ENCODE measurements around the gene ANO7.

Gene ANO7

GRCh38 chr2:241225983-241226382 lies 37.5 kb downstream of the ANO7 start:
- H3K27ac ChIP-seq (ENCODE audit: low read length) = no peak overlapping the region
- no peak overlapping the region for H3K9ac ChIP-seq (ENCODE audit: low read length)
- H3K27me3 ChIP-seq (ENCODE audit: control insufficient read depth, insufficient read depth, low read length) = no peaks in the 10 kb centered on the region
- no peaks in the 10 kb centered on the region for H3K4me1 ChIP-seq (ENCODE audit: control insufficient read depth, low read depth, low read length)
- H3K36me3 ChIP-seq (ENCODE audit: control insufficient read depth, low read depth, low read length) = peaks cover 33% of the 10 kb centered on the region
- H3K9me3 ChIP-seq (ENCODE audit: control insufficient read depth, low read depth, low read length) = no peaks in the 10 kb centered on the region
- no peak overlapping the region for H3K4me3 ChIP-seq (ENCODE audit: low read length)

DNA sequence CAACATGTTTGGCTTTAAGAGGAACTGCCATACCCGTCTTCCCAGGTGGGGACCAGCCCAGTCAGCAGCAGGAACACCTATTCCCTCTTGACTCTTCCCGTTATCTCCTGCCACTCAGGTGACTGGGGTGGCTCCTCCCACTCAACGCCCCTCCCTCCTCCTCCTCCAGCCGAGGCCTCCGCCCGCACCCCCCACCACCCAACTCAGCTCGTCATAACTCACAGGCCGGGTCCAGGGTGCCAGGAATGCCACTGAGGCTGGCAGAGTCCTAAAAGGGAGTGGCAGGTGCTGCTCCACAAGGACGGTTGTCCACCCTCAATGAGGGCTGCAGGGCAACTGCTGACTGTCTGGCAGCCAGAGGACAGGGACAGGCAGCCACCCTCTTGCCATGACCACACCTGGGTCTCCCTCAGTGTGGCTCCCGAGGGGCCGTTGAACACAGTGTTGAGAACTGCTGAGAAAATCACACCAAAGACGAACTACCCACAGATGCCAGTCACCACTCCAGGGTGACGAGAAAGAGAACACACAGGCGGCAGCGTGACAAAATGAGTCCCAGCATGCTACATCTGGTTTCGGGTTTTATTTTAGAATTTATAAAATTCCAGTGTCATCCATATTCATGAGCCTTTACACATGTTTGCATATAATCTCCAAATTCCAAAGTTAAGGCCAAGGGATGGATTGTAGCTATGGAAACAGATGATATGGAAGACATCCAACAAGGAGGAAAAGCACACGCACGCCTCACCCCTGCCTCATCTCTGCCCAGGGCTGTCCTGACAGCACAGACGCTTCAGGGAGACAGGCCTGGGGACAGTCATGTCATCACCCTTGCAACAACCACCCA lies 38.5 kb downstream of the ANO7 start:
- Histone ChIP-seq H3K27me3 (ENCODE audit: control insufficient read depth, insufficient read depth, low read length) (no peaks in the 10 kb centered on the region), H3K4me1 (ENCODE audit: control insufficient read depth, low read depth, low read length) (no peaks in the 10 kb centered on the region), H3K9me3 (ENCODE audit: control insufficient read depth, low read depth, low read length) (no peaks in the 10 kb centered on the region), H3K27ac (ENCODE audit: low read length) (no peak overlapping the region), H3K36me3 (ENCODE audit: control insufficient read depth, low read depth, low read length) (peaks cover 33% of the 10 kb centered on the region), H3K4me3 (ENCODE audit: low read length) (no peak overlapping the region), H3K9ac (ENCODE audit: low read length) (no peak overlapping the region)

DNA sequence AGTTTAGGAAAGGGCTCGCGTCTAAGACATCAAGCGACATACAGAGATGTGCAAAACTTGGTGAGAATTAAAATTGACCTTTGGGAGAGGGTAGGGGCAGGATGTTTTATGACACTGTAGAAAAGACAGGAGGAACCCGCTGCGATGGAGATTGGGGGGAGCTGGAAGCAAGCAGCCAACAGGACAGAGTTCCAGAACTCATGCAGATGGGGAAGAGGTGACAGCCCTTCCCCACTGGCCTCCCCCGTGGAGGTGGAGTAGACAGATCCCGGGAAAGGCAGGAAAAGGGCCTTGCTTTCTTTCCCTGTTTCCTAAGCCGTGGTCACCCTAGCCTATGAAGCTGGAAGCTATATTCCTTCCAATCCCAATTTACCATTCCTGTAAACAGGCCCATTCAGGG lies 39.1 kb downstream of the ANO7 start:
- Histone ChIP-seq H3K4me3 (ENCODE audit: low read length) (no peak overlapping the region), H3K9ac (ENCODE audit: low read length) (no peak overlapping the region), H3K4me1 (ENCODE audit: control insufficient read depth, low read depth, low read length) (no peaks in the 10 kb centered on the region), H3K36me3 (ENCODE audit: control insufficient read depth, low read depth, low read length) (peaks cover 39% of the 10 kb centered on the region), H3K27ac (ENCODE audit: low read length) (no peak overlapping the region), H3K27me3 (ENCODE audit: control insufficient read depth, insufficient read depth, low read length) (no peaks in the 10 kb centered on the region), H3K9me3 (ENCODE audit: control insufficient read depth, low read depth, low read length) (no peaks in the 10 kb centered on the region)

- Histone ChIP-seq H3K9me3 (ENCODE audit: control insufficient read depth, low read depth, low read length) (no peaks in the 10 kb centered on the region), H3K27ac (ENCODE audit: low read length) (no peak overlapping the region), H3K4me3 (ENCODE audit: low read length) (no peak overlapping the region), H3K36me3 (ENCODE audit: control insufficient read depth, low read depth, low read length) (peaks cover 45% of the 10 kb centered on the region), H3K27me3 (ENCODE audit: control insufficient read depth, insufficient read depth, low read length) (no peaks in the 10 kb centered on the region), H3K9ac (ENCODE audit: low read length) (no peak overlapping the region), H3K4me1 (ENCODE audit: control insufficient read depth, low read depth, low read length) (no peaks in the 10 kb centered on the region)
Observed at GRCh38 chr2:241228081-241228859, 39.8 kb downstream of the ANO7 start.

DNA sequence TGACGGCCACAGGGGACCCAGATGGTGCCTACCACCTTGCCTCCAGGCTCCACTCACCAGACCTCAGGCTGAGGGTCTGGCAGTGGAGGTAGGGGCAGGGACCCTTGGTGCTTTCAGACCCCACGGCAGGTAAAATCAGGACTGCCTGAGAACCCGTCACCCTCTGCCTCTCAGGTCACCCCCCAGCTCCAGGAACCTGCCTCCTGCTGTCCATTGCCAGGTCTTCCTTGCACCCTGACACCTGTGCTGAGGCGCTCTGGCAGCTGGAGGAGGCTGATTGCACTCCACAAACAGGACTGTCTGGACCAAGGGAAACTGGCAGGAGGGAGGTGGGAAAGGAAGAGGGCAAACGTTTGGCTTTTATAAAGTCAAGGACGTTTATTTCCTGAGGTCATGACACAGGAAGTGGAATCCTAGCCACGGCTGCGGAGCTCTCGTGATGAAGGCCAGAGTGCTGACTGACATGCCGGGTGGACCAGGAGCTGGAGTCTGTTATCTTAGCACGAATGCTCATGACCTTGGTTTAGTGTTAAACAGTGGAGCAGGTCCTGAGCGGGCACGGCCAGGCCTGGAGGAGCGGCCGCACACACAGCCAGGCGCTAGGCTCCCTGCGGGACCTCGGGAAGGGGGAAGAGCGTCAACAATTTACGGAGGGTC lies 40.5 kb downstream of the ANO7 start:
- H3K27me3 ChIP-seq (ENCODE audit: control insufficient read depth, insufficient read depth, low read length) = no peaks in the 10 kb centered on the region
- H3K36me3 ChIP-seq (ENCODE audit: control insufficient read depth, low read depth, low read length) = peaks cover 52% of the 10 kb centered on the region
- no peaks in the 10 kb centered on the region for H3K9me3 ChIP-seq (ENCODE audit: control insufficient read depth, low read depth, low read length)
- H3K9ac ChIP-seq (ENCODE audit: low read length) = no peak overlapping the region
- no peak overlapping the region for H3K27ac ChIP-seq (ENCODE audit: low read length)
- H3K4me1 ChIP-seq (ENCODE audit: control insufficient read depth, low read depth, low read length) = no peaks in the 10 kb centered on the region
- no peak overlapping the region for H3K4me3 ChIP-seq (ENCODE audit: low read length)

GRCh38 chr2:241229563-241230401 lies 41.3 kb downstream of the ANO7 start:
- no peaks in the 10 kb centered on the region for H3K4me1 ChIP-seq (ENCODE audit: control insufficient read depth, low read depth, low read length)
- H3K9me3 ChIP-seq (ENCODE audit: control insufficient read depth, low read depth, low read length) = no peaks in the 10 kb centered on the region
- H3K4me3 ChIP-seq (ENCODE audit: low read length) = no peak overlapping the region
- H3K27ac ChIP-seq (ENCODE audit: low read length) = no peak overlapping the region
- no peaks in the 10 kb centered on the region for H3K27me3 ChIP-seq (ENCODE audit: control insufficient read depth, insufficient read depth, low read length)
- peaks cover 60% of the 10 kb centered on the region for H3K36me3 ChIP-seq (ENCODE audit: control insufficient read depth, low read depth, low read length)
- H3K9ac ChIP-seq (ENCODE audit: low read length) = no peak overlapping the region

DNA sequence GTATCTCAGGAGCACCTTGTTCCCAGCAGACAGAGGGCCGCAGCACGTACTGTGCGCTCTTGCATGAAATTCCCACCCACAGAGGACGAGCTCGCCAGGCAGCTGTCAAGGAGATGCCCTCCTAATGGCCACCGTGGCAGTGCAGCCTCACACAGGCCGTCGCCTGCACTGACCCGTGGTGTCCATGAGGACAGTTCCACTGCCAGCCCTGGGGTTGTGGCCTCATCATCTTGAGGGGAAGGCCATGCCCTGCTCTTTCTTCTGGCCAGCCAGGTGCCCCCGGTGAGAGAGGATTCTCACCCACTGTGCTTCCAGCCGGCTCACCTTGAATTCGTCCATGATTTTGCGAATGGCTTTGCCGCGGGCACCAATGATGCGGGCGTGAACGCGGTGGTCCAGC lies 42.0 kb downstream of the ANO7 start:
- Histone ChIP-seq H3K9me3 (ENCODE audit: control insufficient read depth, low read depth, low read length) (no peaks in the 10 kb centered on the region), H3K9ac (ENCODE audit: low read length) (no peak overlapping the region), H3K4me3 (ENCODE audit: low read length) (no peak overlapping the region), H3K27me3 (ENCODE audit: control insufficient read depth, insufficient read depth, low read length) (no peaks in the 10 kb centered on the region), H3K27ac (ENCODE audit: low read length) (no peak overlapping the region), H3K4me1 (ENCODE audit: control insufficient read depth, low read depth, low read length) (no peaks in the 10 kb centered on the region), H3K36me3 (ENCODE audit: control insufficient read depth, low read depth, low read length) (peaks cover 63% of the 10 kb centered on the region)

GRCh38 chr2:241232736-241233575 lies 44.5 kb downstream of the ANO7 start:
- Histone ChIP-seq H3K9me3 (ENCODE audit: control insufficient read depth, low read depth, low read length) (no peaks in the 10 kb centered on the region), H3K36me3 (ENCODE audit: control insufficient read depth, low read depth, low read length) (peaks cover 86% of the 10 kb centered on the region), H3K9ac (ENCODE audit: low read length) (no peak overlapping the region), H3K4me3 (ENCODE audit: low read length) (no peak overlapping the region), H3K27ac (ENCODE audit: low read length) (no peak overlapping the region), H3K27me3 (ENCODE audit: control insufficient read depth, insufficient read depth, low read length) (no peaks in the 10 kb centered on the region), H3K4me1 (ENCODE audit: control insufficient read depth, low read depth, low read length) (no peaks in the 10 kb centered on the region)

DNA sequence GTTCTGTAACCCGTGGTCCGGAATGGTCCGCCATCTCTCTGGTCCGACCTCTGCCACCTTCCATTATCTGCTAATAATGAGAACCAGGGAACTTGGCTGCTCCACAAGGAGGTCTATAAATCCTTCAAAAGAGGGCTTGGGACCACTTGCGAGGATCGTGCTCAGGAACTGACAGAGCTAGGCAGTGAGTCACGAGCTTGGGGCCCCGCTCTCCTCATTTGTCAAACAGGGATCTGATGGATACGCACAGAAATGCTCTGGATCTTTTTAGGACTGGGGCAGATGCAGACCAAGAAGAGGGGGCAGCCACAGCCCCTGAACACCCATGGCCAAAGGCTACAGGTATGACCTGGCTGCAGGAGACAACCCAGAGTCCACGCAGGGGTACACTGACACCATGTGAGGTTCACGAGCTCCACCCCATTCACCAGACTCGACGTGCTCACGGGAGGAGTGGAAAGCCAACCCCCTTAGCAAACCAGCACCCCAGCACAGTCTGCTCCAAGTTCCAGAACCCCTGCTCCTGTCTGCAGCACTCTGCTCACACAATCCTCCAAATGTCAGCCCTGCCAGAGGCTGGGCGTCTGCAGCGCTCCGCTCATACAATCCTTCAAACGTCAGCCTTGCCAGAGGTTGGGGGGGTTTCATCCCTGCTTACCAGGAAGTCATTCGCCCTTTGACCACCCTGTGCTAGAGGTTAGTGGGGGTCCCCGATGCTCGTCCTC lies 45.8 kb downstream of the ANO7 start:
- H3K4me3 ChIP-seq (ENCODE audit: low read length) = no peak overlapping the region
- H3K27me3 ChIP-seq (ENCODE audit: control insufficient read depth, insufficient read depth, low read length) = no peaks in the 10 kb centered on the region
- no peak overlapping the region for H3K9ac ChIP-seq (ENCODE audit: low read length)
- H3K27ac ChIP-seq (ENCODE audit: low read length) = no peak overlapping the region
- peaks cover 86% of the 10 kb centered on the region for H3K36me3 ChIP-seq (ENCODE audit: control insufficient read depth, low read depth, low read length)
- no peaks in the 10 kb centered on the region for H3K4me1 ChIP-seq (ENCODE audit: control insufficient read depth, low read depth, low read length)
- H3K9me3 ChIP-seq (ENCODE audit: control insufficient read depth, low read depth, low read length) = no peaks in the 10 kb centered on the region
